IPS-NIHi7 (cell line): ENCODE data around the gene KIAA0319L.

Source experiments
- DNase-seq: peaks from one replicate; pipeline ENCODE4 v3.0.0; 2012; ENCODE audit warnings: mixed read lengths; ENCODE audit errors: extremely low spot score

The KIAA0319L gene

GRCh38 chr1:35563166-35563565 is 6.0 kb upstream of the KIAA0319L start:
- DNase-seq: no peak

GRCh38 chr1:35561972-35562680 is 4.9 kb upstream of the KIAA0319L start:
- no peak for DNase-seq

DNA sequence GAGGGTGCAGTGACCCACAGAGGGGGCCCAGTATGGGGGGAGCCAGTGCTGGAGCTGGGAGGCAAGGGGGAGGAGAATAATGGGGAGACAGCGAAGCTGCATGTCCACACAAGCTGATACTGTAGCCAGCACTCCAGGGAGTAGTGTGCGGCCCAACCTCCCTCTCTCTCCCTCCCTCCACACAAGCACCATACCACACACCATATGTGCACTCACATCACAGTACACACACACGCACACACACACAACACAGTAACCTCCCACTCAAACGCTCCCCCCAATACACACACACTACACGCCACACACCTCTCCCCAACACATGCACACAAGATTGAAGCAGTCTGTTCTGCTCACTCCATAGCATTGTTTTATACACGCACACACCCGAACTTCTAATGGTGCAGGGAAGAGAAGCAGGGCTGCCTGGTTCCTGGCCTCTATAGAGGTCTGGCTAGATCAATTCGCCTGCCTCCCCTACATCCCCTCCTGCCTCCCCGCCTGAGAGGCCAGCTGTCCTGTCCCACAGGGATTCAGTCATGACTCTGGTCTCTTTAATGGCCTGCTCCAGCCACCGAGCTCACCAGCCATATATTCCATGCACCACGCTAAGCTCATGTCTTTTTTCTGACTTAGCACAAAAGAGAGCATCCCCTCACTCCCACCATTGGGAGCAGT is 4.2 kb upstream of the KIAA0319L start:
- DNase-seq: no peak

DNA sequence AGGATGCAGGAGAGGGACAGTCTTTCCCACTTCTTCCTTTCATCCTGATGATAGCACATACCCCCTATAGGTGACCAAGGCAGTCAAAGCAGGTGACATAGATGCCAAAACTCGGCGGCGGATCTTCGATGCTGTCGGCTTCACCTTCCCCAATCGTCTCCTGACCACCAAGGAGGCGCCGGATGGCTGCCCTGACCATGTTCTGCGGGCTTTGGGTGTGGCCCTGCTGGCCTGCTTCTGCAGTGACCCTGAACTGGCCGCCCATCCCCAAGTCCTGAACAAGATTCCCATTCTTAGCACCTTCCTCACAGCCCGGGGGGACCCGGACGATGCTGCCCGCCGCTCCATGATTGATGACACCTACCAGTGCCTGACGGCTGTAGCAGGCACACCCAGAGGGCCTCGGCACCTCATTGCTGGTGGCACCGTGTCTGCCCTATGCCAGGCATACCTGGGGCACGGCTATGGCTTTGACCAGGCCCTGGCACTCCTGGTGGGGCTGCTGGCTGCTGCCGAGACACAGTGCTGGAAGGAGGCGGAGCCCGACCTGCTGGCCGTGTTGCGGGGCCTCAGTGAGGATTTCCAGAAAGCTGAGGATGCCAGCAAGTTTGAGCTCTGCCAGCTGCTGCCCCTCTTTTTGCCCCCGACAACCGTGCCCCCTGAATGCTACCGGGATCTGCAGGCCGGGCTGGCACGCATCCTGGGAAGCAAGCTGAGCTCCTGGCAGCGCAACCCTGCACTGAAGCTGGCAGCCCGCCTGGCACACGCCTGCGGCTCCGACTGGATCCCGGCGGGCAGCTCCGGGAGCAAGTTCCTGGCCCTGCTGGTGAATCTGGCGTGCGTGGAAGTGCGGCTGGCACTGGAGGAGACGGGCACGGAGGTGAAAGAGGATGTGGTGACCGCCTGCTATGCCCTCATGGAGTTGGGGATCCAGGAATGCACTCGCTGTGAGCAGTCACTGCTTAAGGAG is 3.3 kb upstream of the KIAA0319L start:
- DNase-seq: no peak

DNA sequence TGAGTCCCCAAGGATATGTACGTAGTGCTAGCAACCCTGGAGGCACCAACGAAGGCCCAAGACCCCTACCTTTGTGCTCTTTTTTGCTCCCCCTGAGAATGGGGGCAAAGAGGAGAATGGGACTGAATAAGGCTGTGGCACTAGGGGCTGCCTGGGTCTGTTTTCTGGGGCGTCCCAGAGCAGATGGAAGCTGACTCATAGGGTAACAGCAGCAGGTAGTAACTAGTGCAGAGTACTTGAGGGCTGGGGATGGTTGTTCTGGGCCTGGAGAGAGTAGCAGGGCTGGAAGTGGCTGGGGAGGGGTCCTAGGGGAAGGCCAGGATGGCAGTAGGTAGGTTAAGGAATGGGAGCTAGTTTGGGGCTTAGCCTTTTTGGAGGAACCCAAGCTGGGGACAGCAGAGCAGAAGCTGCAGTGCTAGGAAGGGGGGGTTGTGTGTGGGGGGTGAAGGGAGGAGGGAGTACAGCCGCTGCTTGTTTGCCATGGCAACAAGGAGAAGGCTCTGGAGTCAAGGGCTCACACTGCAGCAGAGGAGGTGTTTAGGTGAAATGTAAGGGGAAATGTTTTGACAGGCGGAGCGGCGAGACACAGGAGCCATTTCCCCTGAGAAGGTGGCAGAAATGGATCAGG is 2.2 kb upstream of the KIAA0319L start:
- DNase-seq: no peak

DNA sequence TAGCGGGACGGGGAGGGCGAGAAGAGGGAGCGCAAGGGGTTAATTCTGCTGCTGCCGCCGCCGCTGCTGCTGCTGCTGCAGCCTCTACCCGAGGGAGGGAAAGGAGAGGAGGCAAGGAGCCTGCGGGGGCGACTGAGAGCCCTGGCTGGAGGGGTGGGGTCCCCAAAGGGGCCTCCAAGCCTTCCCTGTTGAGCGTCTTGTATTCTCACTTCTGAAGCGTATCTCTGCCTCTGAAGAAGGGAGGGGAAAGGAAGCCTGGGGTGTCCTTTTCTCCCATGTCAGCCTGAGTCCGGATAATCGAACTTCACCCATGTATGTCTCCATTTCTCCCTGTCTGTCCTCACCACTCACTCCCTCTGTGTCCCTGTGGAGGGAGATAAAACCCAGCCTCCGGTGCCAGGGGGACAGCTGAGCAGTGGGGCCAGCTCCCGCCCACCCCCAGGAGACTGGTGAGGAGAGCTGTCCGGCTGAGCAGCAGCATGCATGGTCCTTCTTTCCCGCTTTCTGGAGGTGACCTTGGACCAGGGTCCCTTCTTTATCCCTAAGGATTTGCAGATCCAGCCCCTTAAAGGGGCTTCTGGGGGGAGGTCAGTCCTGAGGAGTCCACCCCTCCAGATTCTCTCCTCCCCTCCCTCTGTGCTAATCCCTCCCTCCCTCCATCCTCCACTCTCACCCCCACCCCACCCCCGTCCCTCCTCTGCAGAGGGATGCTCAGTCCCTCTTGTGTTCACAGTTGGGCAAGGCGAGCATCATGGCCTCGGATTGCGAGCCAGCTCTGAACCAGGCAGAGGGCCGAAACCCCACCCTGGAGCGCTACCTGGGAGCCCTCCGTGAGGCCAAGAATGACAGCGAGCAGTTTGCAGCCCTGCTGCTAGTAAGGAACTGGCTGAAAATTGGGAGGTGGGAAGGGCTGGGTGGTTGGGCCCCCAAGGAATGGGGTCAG is 1.4 kb upstream of the KIAA0319L start:
- no peak for DNase-seq

- DNase-seq: peak; percentile 96
Measured at GRCh38 chr1:35557611-35558373, 589 bp upstream of the KIAA0319L start, which contains the start of gene NCDN. NCDN (plus strand) TSS chr1:35557799; CDS start chr1:35558191, 392 bp downstream.

DNA sequence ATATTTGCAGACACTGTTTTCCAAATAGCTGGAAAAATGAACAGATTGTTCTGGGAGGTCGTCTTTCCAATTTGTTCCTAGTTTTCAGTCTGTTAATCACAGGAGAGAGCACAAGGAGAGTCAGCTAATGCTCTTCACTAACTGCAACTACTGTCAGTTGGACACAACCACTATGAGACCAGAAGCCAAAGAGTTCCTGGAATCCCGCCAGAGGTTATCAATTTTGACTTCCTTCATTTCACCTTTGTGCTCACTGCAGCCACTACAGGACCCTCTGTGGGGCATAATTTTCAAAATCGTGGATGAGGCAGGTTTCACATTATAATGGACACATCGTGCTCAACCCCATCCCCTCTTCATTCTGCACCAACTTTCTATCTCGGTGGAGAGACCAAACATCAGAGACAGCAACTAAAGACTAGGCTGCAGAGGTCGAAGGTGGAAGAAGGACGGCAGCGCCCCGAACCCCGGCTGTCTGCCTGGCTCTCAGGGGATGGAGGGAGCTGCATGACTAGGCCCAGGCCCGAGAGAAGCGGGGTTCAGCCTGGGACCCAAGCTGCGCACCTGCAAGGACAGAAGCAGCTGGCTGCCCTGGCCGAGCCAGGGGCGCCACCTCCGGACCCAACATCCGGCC is 602 bp downstream of the KIAA0319L start:
- DNase-seq: no peak

DNA sequence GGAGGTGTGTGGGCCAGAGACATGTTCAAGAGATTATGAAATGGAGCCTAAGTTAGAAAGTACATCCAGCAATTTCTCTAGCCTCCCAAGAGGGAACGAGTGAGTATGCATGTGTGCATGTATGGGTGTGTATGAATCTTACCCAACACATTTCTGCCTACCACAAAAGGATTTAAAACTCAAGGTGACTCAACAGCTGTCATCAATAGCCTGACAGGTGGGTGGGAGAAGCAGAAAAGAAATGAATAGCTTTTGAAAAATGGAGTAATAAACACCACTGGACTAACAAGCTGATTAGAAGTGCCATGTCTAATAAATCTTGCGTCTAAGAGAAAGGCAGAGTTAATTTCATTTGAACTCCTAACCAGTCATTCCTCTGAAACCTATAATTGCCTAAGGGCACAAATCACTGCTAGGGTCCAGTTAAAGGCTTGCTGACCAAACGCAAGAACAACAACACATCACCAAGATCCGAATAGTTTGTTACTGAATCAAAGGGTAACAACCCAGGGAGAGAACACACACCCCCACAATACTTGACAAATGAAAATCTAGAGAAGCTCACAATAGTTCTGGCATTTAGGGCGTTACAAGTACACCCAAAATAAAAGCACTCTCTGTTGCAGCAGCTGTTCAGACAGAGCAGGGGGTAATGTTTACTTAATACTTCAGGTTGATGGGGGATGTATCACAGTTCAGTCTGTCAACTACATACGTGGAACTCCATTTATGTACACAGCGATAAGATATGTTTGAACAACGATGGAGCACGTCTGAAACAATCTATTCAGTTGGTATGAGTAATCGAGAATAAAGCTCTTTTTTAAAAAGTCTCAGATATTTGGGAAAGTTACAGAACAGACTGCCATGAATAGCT is 1.4 kb downstream of the KIAA0319L start:
- no peak for DNase-seq

DNA sequence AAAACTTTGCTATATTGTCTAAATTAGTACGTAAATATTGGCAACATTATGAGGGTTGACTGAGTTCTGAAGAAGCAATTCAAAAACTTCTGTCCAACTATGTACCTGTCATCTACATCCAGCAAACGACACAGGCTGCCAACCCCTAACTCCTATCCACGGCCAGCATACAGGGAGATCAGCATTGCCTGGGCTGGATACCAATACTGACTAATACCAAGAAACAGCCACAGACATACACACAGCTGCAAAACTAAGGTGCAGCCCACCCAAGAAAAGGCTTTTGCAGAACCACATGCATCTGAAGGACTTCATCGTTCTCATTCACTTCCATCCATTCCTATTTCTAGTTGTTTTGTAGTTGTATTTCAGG is 2.0 kb downstream of the KIAA0319L start:
- DNase-seq: no peak

GRCh38 chr1:35554266-35555211 is 2.7 kb downstream of the KIAA0319L start:
- DNase-seq: peak; percentile 68

DNA sequence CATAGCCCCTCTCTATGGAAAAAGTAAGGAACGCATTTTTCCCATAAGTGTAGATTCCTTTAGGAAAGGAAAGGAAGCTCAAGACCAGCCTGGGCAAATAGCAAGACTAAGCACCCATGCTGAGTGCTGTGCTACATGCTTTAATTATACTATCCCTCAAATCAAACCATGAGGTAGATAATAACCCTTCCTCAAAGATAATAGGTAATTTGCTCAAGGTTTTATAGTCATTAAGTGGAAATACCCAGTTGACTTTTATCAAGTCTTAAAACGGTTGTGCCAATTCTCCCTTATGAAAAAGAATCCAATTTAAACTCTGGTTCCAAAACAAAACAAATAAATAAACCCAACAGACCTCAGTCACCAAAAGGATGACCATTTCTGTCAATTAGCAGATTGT is 3.4 kb downstream of the KIAA0319L start:
- no peak for DNase-seq

DNA sequence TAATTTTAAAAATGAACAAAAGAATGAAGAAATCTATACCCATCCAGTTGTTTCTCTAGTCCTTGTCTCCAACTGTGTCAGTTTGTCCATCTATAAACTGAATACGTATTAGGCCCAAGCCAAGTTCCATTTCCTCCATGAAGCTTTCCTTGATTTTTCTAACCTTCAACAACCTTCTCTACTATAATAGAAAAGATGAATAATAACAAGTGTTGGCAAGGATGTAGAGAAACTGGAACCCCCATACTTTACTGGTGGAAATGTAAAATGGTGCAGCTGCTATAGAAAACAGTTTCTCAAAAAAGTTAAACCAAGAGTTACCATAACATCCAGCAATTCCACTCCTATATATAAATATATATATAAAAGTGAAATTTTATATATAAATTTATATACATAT is 10.6 kb downstream of the KIAA0319L start:
- DNase-seq: no peak

DNA sequence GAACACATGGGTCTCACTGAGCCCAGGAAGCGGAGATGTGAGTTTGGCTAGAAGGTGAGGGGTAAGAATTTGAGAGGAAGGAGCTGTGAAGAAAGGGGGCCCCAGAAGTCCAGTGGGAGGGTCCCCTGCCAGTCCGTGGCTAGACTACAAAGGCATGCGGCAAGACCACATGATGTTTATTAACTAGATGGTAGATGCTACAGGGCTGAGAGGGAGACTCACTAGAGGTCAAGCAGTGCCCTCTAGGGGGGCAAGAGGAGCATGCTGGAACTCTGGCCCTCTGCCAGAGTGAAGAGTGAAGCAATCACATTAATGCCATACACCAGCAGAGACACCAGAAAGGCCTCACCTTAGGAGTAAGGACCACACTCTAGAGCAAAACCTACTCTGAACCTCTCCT is 12.2 kb downstream of the KIAA0319L start:
- DNase-seq: peak; percentile 86

DNA sequence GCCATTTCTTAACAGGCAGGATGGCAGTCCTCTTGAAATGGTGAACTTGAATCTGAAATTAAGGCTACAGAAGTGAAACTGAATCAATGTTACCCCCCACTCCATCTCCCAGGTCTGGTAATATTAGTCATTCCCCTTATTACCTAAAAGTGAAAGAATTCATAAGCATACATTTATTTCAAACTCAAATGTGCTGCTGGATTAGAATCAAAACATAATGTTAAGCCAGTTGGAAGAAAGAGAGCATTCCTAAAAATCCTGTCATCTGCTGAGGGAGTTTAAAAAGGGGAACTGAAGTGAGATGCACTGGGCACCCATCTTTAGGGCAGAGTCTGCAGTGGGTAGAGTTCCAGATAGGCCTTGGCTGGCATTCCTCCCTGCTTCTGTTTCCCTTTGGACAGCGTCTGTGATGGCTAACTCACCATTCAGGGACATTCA is 17.4 kb downstream of the KIAA0319L start:
- no peak for DNase-seq

DNA sequence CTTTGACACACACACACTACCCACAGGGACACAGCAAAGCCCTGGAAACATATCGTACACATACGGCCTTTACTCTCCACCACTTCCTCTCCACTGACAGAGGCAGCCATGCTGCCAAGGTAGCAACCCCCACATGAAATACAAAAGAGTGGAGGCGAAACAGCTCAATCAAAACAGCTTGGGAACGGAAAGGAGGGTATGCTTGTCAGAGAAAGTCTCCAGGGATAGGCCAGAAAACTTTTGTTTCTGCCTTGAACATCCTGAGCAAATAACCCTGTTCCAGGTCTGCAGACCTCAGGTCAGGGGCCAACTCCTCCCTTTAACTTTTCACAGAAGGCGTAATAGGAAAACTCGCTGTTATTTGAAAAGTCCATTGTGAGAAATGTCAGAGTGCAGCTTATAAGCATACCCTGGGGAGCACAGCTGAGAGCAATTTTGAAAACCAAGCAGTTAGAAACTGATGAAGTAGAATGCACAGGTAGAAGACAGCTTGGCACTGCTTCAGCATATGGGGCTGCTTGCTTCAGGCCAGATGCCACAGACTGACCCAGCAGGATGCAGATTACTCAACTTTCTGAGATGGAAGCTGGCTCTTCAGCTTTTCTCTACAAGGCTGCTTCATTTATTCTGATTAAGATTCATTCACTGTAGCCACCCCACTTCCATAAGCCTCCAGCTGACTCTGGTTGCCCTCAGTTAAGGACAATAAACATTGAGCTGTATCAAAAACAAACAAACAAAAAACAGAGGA is 18.0 kb downstream of the KIAA0319L start:
- DNase-seq: no peak

- no peak for DNase-seq
Measured at GRCh38 chr1:35537806-35538205, 19.4 kb downstream of the KIAA0319L start.
